Measurements from ENCODE around the gene MOCS3.
"Not testable (repeated sequence)": the region's sequence is repeated elsewhere in the genome, so short reads cannot be mapped to it uniquely, and the experiment has no call there.

Gene MOCS3

DNA sequence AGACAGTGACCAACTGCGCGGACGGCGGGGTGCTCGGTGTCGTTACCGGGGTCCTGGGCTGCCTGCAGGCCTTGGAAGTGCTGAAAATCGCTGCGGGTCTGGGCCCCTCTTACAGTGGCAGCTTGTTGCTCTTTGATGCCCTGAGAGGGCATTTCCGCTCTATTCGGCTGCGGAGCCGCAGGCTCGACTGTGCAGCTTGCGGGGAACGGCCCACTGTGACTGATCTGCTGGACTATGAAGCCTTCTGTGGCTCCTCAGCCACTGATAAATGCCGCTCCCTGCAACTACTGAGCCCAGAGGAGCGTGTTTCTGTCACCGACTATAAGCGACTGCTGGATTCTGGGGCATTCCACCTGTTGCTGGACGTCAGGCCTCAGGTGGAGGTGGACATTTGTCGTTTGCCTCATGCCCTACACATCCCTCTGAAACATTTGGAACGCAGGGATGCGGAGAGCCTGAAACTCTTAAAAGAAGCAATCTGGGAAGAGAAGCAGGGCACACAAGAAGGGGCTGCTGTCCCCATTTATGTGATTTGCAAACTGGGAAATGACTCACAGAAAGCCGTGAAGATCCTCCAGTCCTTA, 1.0 kb downstream of the MOCS3 start:
- DNase-seq (no peak), ATAC-seq (no peak)
- peak overlapping the region in 1 of 2 donors; percentile 100 for H3K27ac Mint-ChIP-seq
- H3K4me1 Mint-ChIP-seq: peaks cover 49% of the 10 kb centered on the region
- no peaks in the 10 kb centered on the region for H3K9me3 Mint-ChIP-seq
- no peaks in the 10 kb centered on the region for H3K27me3 Mint-ChIP-seq
- peak overlapping the region; percentile 97 to 98 for H3K4me3 Mint-ChIP-seq

DNA sequence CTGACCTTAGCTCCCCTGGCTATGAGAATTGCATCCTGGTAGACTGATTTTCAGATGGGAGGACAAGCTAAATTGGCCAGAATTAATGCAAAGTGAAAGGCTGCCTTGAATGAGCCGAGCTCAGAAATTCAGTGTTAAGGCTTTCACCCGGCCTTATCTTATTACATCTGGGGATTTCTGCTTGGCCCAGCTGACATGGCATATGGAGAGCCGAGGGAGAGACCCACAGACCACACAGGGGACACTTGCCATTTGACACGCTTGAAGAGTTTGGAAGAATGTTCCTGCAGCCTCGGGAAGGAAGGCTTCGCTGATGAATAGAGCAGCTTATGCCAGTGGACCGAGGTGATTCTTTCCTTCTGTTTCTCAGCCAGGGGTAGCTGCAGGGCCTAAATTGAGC, 9.0 kb downstream of the MOCS3 start:
- no peak for DNase-seq
- H3K9me3 Mint-ChIP-seq: no peaks in the 10 kb centered on the region
- peak overlapping the region; percentile 27 to 46 for H3K27ac Mint-ChIP-seq
- H3K4me3 Mint-ChIP-seq: no peak overlapping the region
- ATAC-seq: no peak
- H3K27me3 Mint-ChIP-seq: no peaks in the 10 kb centered on the region
- no peaks in the 10 kb centered on the region for H3K4me1 Mint-ChIP-seq

- Mint-ChIP-seq H3K9me3 (no peaks in the 10 kb centered on the region), H3K4me3 (no peak overlapping the region), H3K27me3 (no peaks in the 10 kb centered on the region), H3K4me1 (no peaks in the 10 kb centered on the region), H3K27ac (no peak overlapping the region)
- DNase-seq (no peak), ATAC-seq (no peak)
Observed at GRCh38 chr20:50968289-50968688, 9.7 kb downstream of the MOCS3 start.

DNA sequence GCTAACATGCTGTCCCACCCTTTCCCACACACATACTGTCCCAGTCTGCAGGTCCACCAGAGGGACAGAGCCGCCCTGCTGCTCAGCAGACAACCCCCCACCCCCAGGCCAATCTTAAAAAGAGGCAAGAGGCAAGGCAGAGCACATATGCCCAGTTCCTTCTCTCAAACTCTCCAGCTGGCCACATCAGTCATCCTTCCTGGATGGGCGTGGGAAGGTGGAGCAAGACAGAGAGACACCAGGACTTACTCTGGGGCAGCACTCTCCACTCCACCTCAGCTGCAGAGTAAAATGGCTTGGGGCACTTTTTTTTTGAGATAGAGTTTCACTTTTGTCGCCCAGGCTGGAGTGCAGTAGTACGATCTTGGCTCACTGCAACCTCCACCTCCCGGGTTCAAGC, 10.8 kb downstream of the MOCS3 start:
- DNase-seq (no peak), ATAC-seq (no peak)
- no peaks in the 10 kb centered on the region for H3K4me1 Mint-ChIP-seq
- H3K27me3 Mint-ChIP-seq: no peaks in the 10 kb centered on the region
- no peak overlapping the region for H3K4me3 Mint-ChIP-seq
- H3K9me3 Mint-ChIP-seq: no peaks in the 10 kb centered on the region
- no peak overlapping the region for H3K27ac Mint-ChIP-seq

GRCh38 chr20:50969912-50970311, 11.3 kb downstream of the MOCS3 start:
- no peaks in the 10 kb centered on the region for H3K4me1 Mint-ChIP-seq
- H3K27ac Mint-ChIP-seq: no peak overlapping the region
- no peak for DNase-seq
- no peaks in the 10 kb centered on the region for H3K9me3 Mint-ChIP-seq
- H3K4me3 Mint-ChIP-seq: no peak overlapping the region
- H3K27me3 Mint-ChIP-seq: no peaks in the 10 kb centered on the region
- no peak for ATAC-seq

GRCh38 chr20:50975701-50976330, 17.2 kb downstream of the MOCS3 start:
- H3K4me1 Mint-ChIP-seq: peaks cover 12% of the 10 kb centered on the region
- no peak overlapping the region for H3K4me3 Mint-ChIP-seq
- no peaks in the 10 kb centered on the region for H3K9me3 Mint-ChIP-seq
- DNase-seq (no peak), ATAC-seq (no peak)
- H3K27ac Mint-ChIP-seq: no peak overlapping the region
- peaks cover 20% of the 10 kb centered on the region for H3K27me3 Mint-ChIP-seq

GRCh38 chr20:50977066-50978021, 18.7 kb downstream of the MOCS3 start:
- ATAC-seq (no peak), DNase-seq (no peak)
- Mint-ChIP-seq H3K9me3 (no peaks in the 10 kb centered on the region), H3K27ac (no peak overlapping the region), H3K4me1 (peaks cover 20% of the 10 kb centered on the region), H3K4me3 (no peak overlapping the region), H3K27me3 (peaks cover 24% of the 10 kb centered on the region)

DNA sequence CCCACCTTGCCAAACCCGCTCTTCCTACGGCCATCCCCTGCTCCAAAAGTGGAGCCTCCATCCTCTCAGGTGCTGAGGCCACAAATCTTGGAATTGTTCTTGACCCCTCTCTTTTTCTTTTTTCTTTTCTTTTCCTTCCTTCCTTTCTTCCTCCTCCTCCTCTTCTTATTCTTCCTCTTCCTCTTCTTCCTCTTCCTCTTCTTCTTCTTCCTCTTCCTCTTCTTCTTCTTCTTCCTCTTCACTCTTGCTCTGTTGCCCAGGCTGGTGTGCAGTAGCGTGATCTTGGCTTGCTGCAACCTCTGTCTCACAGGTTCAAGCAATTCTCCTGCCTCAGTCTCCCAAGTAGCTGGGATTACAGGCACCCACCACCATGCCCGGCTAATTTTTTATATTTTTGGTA, 19.9 kb downstream of the MOCS3 start:
- ATAC-seq, H3K9me3 Mint-ChIP-seq, DNase-seq, H3K4me3 Mint-ChIP-seq, H3K27ac Mint-ChIP-seq: not testable (repeated sequence)
- peaks cover 20% of the 10 kb centered on the region for H3K4me1 Mint-ChIP-seq
- peaks cover 36% of the 10 kb centered on the region for H3K27me3 Mint-ChIP-seq

GRCh38 chr20:50980071-50980681, 21.6 kb downstream of the MOCS3 start:
- peak in 1 of 2 donors; percentile 46 for DNase-seq
- Mint-ChIP-seq H3K4me3 (peak overlapping the region; percentile 37 to 51), H3K27ac (peak overlapping the region; percentile 23 to 49), H3K4me1 (peaks cover 20% of the 10 kb centered on the region), H3K27me3 (peaks cover 44% of the 10 kb centered on the region), H3K9me3 (no peaks in the 10 kb centered on the region)
- ATAC-seq: peak; percentile 84

DNA sequence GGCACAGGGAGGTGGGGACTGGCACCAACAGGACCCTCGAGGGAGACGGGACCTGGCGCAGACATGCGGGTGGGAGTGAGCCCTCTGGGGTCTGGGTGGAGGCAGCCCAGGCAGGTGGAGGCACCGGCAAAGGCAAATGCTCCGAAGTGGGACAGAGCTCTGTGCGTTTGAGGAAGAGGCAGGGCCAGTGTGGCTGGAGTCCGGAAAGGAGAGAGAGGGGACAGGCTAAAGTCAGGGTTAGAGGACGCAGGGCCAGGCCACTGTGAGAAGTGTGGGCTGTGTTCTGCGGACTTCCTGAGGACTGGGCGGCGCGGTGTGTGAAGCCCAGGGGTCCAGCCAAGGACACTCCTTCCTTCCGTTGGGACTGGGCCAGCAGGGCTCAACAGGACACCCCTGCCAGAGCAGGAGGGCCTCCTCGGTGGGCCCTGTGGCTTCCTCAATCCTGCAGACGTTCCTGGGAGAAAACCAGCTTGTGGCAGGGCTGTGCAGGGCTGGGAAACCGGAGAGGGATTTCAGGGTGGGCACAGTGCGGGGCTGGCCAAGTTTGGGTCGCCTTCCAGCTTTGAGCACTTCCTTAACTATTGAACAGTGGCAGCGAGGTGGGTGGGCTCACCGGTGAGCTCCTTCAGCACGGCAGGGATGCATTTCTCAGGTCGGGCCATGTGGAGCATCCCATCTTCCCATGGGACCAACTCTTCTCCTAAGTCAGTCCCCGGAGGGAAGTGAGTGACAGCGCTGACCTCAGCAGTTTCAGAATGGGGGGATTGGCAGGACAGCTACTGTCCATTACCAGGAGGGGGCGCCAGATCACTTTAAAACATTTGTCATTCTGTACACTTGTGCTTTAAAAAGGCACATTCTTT, 22.5 kb downstream of the MOCS3 start:
- H3K4me1 Mint-ChIP-seq: peaks cover 20% of the 10 kb centered on the region
- peak; percentile 48 for ATAC-seq
- peaks cover 46% of the 10 kb centered on the region for H3K27me3 Mint-ChIP-seq
- H3K4me3 Mint-ChIP-seq: peak overlapping the region; percentile 30 to 37
- DNase-seq: peak; percentile 60 to 61
- no peaks in the 10 kb centered on the region for H3K9me3 Mint-ChIP-seq
- H3K27ac Mint-ChIP-seq: peak overlapping the region in 1 of 2 donors; percentile 73

DNA sequence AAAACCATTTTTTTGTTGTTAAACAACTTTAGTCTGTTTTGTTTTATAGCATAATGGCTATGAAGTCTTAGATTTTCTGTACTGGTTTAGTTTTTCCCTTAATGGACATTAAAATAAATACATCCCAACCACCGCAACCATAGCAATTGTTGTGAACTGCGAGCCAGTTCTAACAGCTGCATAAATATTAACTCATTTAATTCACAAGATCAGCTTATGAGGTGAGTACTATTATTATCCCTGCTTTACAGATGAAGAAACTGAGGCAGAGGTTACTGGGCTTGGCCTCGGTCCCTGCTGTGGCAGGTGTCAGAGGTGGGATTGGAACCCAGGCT, 23.1 kb downstream of the MOCS3 start:
- H3K4me1 Mint-ChIP-seq: peaks cover 20% of the 10 kb centered on the region
- H3K9me3 Mint-ChIP-seq: no peaks in the 10 kb centered on the region
- H3K27me3 Mint-ChIP-seq: peaks cover 48% of the 10 kb centered on the region
- no peak overlapping the region for H3K4me3 Mint-ChIP-seq
- no peak for DNase-seq
- no peak overlapping the region for H3K27ac Mint-ChIP-seq
- ATAC-seq: no peak

GRCh38 chr20:50982363-50982762, 23.7 kb downstream of the MOCS3 start:
- DNase-seq: no peak
- Mint-ChIP-seq H3K27ac (no peak overlapping the region), H3K9me3 (no peaks in the 10 kb centered on the region), H3K4me3 (no peak overlapping the region), H3K4me1 (peaks cover 20% of the 10 kb centered on the region), H3K27me3 (peaks cover 54% of the 10 kb centered on the region)
- no peak for ATAC-seq

- no peak overlapping the region for H3K27ac Mint-ChIP-seq
- no peak overlapping the region for H3K4me3 Mint-ChIP-seq
- peaks cover 20% of the 10 kb centered on the region for H3K4me1 Mint-ChIP-seq
- H3K27me3 Mint-ChIP-seq: peaks cover 53% of the 10 kb centered on the region
- DNase-seq (no peak), ATAC-seq (no peak)
- no peaks in the 10 kb centered on the region for H3K9me3 Mint-ChIP-seq
Observed at GRCh38 chr20:50983321-50983720, 24.7 kb downstream of the MOCS3 start.

- Mint-ChIP-seq H3K4me1 (no peaks in the 10 kb centered on the region), H3K27ac (no peak overlapping the region), H3K4me3 (no peak overlapping the region), H3K27me3 (peaks cover 31% of the 10 kb centered on the region), H3K9me3 (no peaks in the 10 kb centered on the region)
- ATAC-seq: peak; percentile 88
- DNase-seq: peak; percentile 64 to 70
Observed at GRCh38 chr20:50987493-50988210, 29.0 kb downstream of the MOCS3 start.

All from stimulated activated naive CD8-positive, alpha-beta T cell treated with anti-CD3 and anti-CD28 coated beads, Interleukin-15, amount 100 ng/mL, for 72 hours (primary cell).